Stomach (tissue), 4 donors: Measurements from ENCODE around the gene CCDC66.

Source experiments
- CTCF ChIP-seq, 7 experiments: fragments of 450-650 bp in 4 of 7; fragments of 200-600 bp in 3 of 7; sonication (generic) in 3 of 7; IDR thresholded peaks; one replicate each; pipeline ENCODE4 v1.5.1; 2016 to 2019; ENCODE audit warnings: antibody characterized with exemption in 7 of 7, control low read depth in 2 of 7, mild to moderate bottlenecking in 1 of 7
- EP300 ChIP-seq: sonication (generic); formaldehyde crosslinking; IDR thresholded peaks from one replicate; pipeline ENCODE4 v1.6.1; 2017; ENCODE audit warnings: antibody characterized with exemption
- POLR2A ChIP-seq, 4 donors: fragments of 450-650 bp; IDR thresholded peaks; one replicate each; pipeline ENCODE4 v1.6.1; 2016; ENCODE audit warnings: antibody characterized with exemption in 4 of 4, control low read depth in 2 of 4, mild to moderate bottlenecking in 1 of 4, moderate library complexity in 1 of 4

- TF ChIP-seq CTCF (IDR thresholded peaks at IDR 0.05), result no peak
- TF ChIP-seq POLR2A (IDR thresholded peaks at IDR 0.05), result no peak
- no peak for TF ChIP-seq EP300
Observed at GRCh38 chr3:56573501-56573900, 16.5 kb downstream of the CCDC66 start.
